Mucosa of stomach (tissue), 1 donor: Measurements from ENCODE around the gene ACTL6A.

Experiments
- H3K27me3 ChIP-seq: one replicate; pipeline ENCODE4 v1.7.0; 2013; ENCODE audit warnings: mild to moderate bottlenecking, low read length; ENCODE audit not compliant: control insufficient read depth, insufficient read depth
- H3K36me3 ChIP-seq: one replicate; pipeline ENCODE4 v1.7.0; 2013; ENCODE audit warnings: low read length; ENCODE audit not compliant: control insufficient read depth, insufficient read depth
- H3K4me1 ChIP-seq: one replicate; pipeline ENCODE4 v1.7.0; 2013; ENCODE audit warnings: mild to moderate bottlenecking, low read length; ENCODE audit not compliant: control insufficient read depth, insufficient read depth
- H3K4me3 ChIP-seq: one replicate; pipeline ENCODE4 v1.7.0; 2013; ENCODE audit warnings: low read length
- H3K9ac ChIP-seq: one replicate; pipeline ENCODE4 v1.7.0; 2013; ENCODE audit warnings: mild to moderate bottlenecking, low read length, moderate library complexity
- H3K9me3 ChIP-seq: one replicate; pipeline ENCODE4 v1.7.0; 2013; ENCODE audit warnings: mild to moderate bottlenecking, low read length, moderate library complexity; ENCODE audit not compliant: control insufficient read depth
- donor health status: Pancreatic carcinoma.

The ACTL6A gene

GRCh38 chr3:179603321-179603720, 40.6 kb downstream of the ACTL6A start:
- Histone ChIP-seq H3K27me3 (no peaks in the 10 kb centered on the region), H3K4me1 (peaks cover 4% of the 10 kb centered on the region), H3K36me3 (no peaks in the 10 kb centered on the region), H3K4me3 (no peak overlapping the region), H3K9me3 (no peaks in the 10 kb centered on the region), H3K9ac (no peak overlapping the region)

GRCh38 chr3:179603831-179604230, 41.1 kb downstream of the ACTL6A start:
- no peaks in the 10 kb centered on the region for H3K9me3 ChIP-seq
- H3K4me1 ChIP-seq, result peaks cover 4% of the 10 kb centered on the region
- H3K9ac ChIP-seq, result peak overlapping the region; percentile 93
- no peaks in the 10 kb centered on the region for H3K36me3 ChIP-seq
- peak overlapping the region; percentile 91 for H3K4me3 ChIP-seq
- H3K27me3 ChIP-seq, result no peaks in the 10 kb centered on the region

DNA sequence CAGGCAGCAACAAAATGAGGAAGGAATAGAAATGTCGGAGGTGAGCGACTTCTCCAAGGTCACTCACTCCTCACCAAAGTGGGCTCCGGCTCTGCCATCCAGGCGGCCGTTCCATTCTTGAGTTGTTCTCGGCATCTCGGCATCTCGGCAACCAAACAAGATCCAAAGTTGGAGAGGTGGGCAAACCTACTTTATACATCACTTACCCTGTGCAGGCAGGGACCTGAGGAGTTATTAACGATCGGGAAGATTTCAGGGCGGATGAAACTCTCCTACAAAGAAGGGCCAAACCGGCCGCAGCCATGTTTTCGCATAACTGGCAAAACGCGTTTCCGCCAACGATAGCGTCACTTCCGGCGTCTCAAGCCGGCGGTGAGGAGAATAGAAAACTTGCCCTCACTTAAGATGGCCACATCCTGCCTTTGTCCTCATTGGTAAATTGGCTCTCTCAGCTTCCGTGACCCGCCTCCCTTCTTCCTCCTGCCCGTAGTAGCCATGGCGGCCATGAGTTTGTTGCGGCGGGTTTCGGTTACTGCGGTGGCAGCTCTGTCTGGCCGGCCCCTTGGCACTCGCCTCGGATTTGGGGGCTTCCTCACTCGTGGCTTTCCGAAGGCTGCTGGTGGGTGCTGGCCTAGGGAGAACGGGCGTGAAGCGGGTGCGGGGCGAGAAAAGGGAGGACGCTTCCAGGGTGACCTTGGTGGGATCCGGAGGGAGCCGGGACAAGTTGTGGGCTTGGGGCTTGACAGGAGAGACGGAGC, 41.8 kb downstream of the ACTL6A start, which contains the start of the genes MRPL47 and NDUFB5:
Gene MRPL47 (minus strand): TSS at position 318 of the 758 bp plus-strand sequence. CDS start 14 bp downstream, at position 304.
Gene NDUFB5 (plus strand): TSS at position 474 of the 758 bp plus-strand sequence. CDS start 22 bp downstream, at position 496.
- Histone ChIP-seq H3K9me3 (no peaks in the 10 kb centered on the region), H3K27me3 (no peaks in the 10 kb centered on the region), H3K4me1 (peaks cover 4% of the 10 kb centered on the region), H3K9ac (peak within 1 kb of the TSS; percentile 93), H3K36me3 (no peaks in the 10 kb centered on the region), H3K4me3 (peak within 1 kb of the TSS; percentile 91)

GRCh38 chr3:179606534-179607085, 43.9 kb downstream of the ACTL6A start:
- Histone ChIP-seq H3K36me3 (no peaks in the 10 kb centered on the region), H3K9ac (no peak overlapping the region), H3K4me1 (peaks cover 4% of the 10 kb centered on the region), H3K27me3 (no peaks in the 10 kb centered on the region), H3K4me3 (no peak overlapping the region), H3K9me3 (no peaks in the 10 kb centered on the region)

DNA sequence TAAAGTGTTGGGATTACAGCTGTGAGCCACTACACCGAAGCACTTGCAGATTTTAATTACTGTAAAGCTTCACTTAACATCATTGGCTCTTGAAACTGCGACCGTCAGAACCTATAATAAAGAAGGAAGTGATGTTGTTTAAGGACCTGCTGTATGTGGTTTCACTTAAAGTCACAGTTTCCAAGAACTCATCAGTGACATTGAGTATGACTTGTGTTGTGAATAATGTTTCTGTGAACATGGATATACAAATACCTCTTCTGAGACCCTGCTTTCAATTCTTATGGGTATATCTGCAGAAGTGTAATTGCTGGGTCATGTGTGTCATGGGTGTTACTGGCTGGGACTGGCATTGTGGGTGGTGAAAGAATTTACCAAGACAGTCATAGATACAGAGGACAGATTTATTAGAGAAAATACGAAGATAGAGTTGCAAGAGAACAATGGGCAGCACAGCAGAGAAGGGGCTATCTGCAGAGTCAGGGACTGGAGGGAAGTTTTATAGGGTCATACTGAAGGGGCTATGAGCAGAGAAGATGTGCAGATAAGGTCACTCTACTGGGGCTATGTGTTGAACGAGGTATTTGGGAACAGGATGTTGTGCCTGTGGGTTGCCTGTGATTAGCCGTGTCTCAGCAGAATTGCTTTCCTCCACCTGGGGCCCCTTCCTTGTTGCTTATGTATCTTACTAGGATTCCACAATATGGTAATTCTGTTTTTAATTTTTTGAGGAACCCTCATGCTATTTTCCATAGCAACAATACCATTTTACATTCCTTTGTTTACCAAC, 46.4 kb downstream of the ACTL6A start:
- H3K36me3 ChIP-seq, result no peaks in the 10 kb centered on the region
- no peaks in the 10 kb centered on the region for H3K27me3 ChIP-seq
- H3K9me3 ChIP-seq, result no peaks in the 10 kb centered on the region
- H3K4me3 ChIP-seq, result no peak overlapping the region
- no peak overlapping the region for H3K9ac ChIP-seq
- no peaks in the 10 kb centered on the region for H3K4me1 ChIP-seq

- Histone ChIP-seq H3K4me3 (no peak overlapping the region), H3K36me3 (no peaks in the 10 kb centered on the region), H3K27me3 (no peaks in the 10 kb centered on the region), H3K4me1 (no peaks in the 10 kb centered on the region), H3K9me3 (no peaks in the 10 kb centered on the region), H3K9ac (no peak overlapping the region)
These were observed 47.3 kb downstream of the ACTL6A start for GRCh38 chr3:179610066-179610465.

DNA sequence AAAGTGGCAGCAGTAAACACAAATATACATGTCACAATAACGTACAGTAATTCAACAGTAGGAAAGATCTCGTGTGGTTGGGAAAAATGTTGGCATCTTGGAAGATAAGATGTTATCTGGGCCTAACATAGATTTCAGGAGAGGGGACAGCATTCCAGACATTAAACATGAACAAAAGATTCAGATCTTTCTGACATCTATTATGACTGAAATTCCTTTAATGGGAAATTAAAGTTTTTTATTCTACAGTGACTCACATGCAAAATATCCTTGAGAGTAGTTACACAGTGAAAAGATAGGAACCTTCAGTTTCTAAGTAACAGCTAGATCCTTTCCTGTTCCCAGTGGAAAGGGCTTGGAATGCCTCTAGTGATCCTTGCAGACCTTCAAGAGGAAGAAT, 51.1 kb downstream of the ACTL6A start:
- H3K9me3 ChIP-seq, result no peaks in the 10 kb centered on the region
- H3K36me3 ChIP-seq, result no peaks in the 10 kb centered on the region
- no peak overlapping the region for H3K9ac ChIP-seq
- H3K4me1 ChIP-seq, result no peaks in the 10 kb centered on the region
- no peak overlapping the region for H3K4me3 ChIP-seq
- H3K27me3 ChIP-seq, result no peaks in the 10 kb centered on the region

DNA sequence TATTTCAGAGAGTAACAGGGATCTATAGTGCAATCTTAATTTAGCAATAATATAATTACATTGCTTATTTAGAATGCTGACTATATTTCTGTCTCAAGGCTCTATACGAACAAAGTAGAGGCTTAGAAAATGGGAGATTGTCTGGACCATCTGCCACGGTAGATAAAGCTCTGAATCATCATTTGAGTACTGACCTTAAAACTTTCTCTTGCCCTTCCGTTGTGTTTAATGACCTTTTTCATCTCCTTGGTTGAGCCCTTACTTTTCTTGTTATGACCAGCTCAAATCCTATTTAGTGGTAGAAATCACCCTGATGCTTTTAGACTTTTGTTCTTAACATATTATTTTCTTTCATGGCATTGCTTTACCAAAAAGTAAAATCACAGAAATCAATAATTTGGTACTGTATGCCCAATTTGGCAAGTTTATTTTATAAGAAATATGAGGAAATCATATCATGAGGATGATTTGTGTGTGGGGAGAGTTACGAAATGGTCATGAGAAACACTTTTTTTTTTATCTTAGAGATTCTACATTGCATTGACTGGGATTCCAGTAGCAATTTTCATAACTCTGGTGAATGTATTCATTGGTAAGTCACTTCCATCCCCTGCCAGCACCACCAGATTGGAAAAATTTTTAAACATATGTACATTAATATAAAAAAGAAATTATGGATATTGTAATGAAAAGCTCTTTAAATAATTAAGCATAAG, 52.9 kb downstream of the ACTL6A start:
- Histone ChIP-seq H3K9ac (no peak overlapping the region), H3K9me3 (no peaks in the 10 kb centered on the region), H3K4me3 (no peak overlapping the region)

DNA sequence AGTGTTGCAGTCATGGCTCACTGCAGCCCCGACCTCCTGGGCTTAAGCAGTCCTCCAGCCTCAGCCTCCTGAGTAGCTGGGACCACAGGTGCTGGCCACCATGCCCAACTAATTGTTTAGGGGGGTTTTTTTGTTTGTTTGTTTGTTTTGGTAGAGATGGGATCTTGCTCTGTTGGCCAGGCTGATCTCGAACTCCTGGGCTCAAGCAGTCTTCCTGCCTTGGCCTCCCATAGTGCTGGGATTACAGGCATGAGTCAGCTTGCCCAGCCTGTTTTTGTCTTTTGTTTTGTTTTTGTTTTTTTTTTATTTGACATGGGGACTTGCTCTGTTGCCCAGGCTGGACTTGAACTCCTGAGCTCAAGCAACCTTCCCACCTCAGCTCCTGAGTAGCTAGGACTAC, 59.3 kb downstream of the ACTL6A start:
- H3K36me3 ChIP-seq, result no peaks in the 10 kb centered on the region
- no peaks in the 10 kb centered on the region for H3K27me3 ChIP-seq
- H3K9ac ChIP-seq, result no peak overlapping the region
- H3K4me1 ChIP-seq, result no peaks in the 10 kb centered on the region
- H3K4me3 ChIP-seq, result no peak overlapping the region
- H3K9me3 ChIP-seq, result no peaks in the 10 kb centered on the region

More for the DNA sequence above, 52.9 kb downstream of the ACTL6A start:
- H3K36me3 ChIP-seq, result no peaks in the 10 kb centered on the region
- no peaks in the 10 kb centered on the region for H3K4me1 ChIP-seq
- H3K27me3 ChIP-seq, result no peaks in the 10 kb centered on the region

DNA sequence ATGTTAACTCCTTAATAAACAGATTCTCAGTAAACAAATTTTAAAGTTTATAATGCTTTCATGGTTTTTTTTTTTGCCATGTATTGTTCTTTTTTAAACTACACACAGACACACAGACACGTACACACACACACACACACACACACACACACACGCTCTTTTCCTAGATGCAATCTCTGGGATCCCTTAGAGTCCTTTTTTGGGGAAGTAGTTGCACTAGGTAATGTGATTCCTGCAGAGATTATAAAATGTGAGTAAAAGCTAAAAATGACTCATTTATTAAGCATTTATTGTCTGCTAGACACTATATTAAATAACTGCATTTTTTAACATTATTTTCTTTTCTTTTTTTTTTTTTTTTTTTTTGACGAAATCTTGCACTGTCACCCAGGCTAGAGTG, 61.7 kb downstream of the ACTL6A start:
- no peak overlapping the region for H3K4me3 ChIP-seq
- no peaks in the 10 kb centered on the region for H3K36me3 ChIP-seq
- H3K4me1 ChIP-seq, result no peaks in the 10 kb centered on the region
- no peak overlapping the region for H3K9ac ChIP-seq
- H3K9me3 ChIP-seq, result no peaks in the 10 kb centered on the region
- no peaks in the 10 kb centered on the region for H3K27me3 ChIP-seq

DNA sequence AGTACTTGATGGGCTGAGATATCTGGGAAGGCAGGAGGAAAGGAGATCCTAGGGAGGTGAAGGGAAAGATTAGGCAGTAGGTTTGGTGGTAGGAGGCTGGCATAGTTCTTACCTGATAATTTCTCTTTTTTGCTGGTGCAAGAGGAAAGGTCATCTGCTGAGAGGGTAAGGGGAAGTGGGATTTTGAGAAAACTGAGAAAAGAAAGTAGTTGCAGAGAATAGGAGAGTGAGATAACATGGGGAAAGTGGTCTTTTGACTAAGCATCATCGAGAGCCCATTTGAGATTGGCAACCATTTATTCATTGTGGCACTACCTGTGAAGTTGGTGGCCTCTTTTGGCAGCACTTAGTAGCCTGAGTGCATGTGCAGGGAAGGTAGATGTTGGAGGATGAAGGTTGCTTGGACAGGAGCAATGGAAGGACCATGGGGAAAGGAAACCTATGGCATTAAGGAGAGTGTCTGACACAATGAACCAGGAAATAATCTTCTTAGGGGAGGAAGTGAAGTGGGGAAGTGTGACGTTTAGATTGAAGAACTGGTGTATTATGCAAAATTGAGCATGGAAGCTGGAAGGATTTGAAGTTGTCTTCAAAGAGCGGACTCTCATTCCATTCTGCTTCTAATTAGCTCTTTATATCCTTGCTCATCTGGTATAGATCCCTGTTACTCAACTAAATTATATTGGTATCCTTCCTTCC, 68.2 kb downstream of the ACTL6A start:
- Histone ChIP-seq H3K36me3 (no peaks in the 10 kb centered on the region), H3K9ac (no peak overlapping the region), H3K4me1 (no peaks in the 10 kb centered on the region), H3K9me3 (no peaks in the 10 kb centered on the region), H3K27me3 (no peaks in the 10 kb centered on the region), H3K4me3 (no peak overlapping the region)
